HG02642 (cell line): ENCODE data around the gene LACRT.

ENCODE experiments used
- ATAC-seq: cut with Tn5 transposase; IDR thresholded peaks from one replicate; pipeline ENCODE4 v1.9.1; 2021; ENCODE audit warnings: mild to moderate bottlenecking; ENCODE audit not compliant: unreplicated experiment, poor library complexity

Gene LACRT

DNA sequence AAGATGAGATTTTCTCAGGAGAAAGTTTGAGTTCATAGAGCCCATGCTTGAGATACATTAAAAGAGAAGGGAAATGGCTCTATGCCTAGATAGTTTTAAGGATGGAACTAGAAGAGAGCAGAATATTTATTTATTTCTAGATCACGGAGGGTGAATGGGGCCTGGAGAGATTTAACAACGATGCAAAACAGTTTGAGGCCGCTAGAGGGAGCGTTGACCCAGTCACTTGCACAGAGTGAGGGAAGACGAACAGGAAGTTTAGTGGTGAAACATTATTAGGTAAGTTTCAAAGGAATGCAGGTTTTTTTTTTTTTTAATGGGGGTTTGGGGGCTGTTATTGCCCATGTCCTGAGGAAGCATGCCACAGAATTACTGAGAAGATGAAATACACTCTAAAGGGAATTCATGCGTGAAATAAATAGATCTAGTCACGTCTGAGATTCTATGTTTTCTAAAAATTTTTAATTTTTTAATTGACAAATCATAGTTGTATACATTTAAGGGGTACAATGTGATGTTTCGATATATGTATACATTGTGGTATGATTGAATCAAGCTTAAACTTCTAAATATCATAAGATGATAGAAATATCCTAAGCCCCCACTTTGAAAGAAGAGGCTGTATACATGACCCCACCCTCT, 31.4 kb downstream of the LACRT start:
- peak; percentile 93 for ATAC-seq

DNA sequence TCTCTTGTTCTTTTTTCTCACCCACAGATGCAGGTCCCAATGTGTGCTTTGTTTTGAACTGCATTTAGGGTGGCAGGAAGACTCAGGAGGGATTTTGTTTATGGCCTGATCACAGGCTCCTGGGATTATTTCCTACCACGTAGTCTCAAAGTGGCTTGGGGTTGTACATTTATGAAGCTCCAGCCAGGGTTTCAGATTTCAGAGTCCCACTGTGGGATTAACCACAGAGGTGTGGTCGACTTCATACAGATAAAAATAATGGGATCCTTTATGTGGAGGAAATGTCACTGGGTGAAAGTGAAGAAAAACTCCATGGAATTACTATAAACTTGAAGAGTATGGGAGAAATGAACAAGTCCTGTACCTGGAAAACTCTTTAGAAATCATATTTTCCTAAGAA, 32.0 kb downstream of the LACRT start:
- ATAC-seq: no peak

DNA sequence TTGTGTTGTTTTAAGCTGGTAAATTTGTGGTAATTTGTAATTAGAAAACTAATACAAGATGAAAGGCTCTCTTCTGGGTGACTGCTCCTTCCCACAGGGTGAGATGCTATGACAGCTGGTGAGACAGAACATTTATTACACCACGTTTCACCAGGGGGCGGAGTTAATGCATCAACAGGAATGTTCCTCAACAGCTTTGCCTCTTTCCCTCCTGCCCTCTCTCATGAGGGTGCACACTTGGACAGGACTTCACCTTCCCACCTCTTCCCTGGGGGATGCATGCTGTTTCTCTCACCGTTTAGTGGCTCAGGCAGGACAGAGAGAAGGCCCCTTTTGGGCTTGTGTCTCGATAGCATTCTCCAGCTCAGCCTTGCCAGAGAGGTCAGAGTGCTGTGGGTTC, 32.9 kb downstream of the LACRT start:
- no peak for ATAC-seq

DNA sequence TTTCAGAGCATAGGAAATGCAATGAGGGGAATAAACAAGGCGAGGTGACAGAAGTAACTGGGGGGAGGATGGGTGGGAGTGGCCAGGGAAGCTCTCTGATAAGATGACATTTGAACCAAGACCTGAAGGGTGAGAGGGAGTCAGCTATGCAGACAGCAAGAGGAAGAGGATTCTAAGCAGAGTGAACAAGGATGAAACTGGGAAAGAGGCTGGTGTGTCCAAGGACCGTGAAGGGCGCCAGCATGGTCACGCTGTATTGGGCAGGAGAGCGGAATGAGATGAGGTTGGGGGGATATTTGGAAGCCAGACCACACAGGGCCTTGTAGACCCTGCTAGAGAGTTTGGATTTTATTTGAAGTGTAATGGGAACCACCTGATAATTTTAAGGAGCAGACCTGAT, 35.7 kb downstream of the LACRT start:
- ATAC-seq: no peak

DNA sequence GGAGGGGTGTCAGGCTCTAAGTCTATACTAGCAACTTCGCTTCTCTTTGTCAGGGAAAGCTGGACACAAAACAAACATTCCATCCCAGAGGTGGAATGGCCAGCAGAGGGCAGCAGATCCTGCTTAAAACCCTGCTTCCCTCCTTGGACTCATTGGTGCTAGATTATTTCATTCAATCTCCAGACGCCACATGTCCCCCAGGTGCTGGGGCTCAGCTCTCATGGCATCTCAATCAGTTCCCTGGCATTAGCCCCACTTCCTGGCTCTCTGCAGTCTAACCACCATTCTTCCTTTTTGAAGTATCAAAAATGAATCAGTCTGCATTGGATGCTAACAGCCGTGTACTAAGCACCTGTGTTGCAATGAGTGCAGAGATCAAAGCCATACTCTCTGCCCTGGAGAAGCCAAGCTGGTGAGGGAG, 38.2 kb downstream of the LACRT start:
- no peak for ATAC-seq

DNA sequence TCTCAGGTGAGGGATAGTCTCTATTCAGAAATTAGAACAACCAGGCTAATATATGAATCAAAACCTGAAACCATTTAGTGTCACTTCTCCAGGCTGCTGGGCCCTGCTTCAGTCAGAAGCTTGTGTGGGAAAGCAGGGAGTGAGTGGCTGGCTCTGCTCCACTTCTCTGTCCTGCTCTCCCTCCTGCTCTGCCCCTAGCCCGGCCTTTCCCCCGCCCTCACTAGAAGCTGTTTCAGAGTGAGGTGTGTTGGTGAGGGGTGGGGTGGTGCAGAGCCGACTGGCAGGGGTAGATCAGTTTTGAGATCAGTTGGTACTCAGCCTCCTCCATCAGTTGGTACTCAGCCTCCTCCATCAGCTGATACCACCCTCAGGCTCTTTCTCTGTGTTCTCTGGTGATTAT, 39.2 kb downstream of the LACRT start:
- no peak for ATAC-seq

DNA sequence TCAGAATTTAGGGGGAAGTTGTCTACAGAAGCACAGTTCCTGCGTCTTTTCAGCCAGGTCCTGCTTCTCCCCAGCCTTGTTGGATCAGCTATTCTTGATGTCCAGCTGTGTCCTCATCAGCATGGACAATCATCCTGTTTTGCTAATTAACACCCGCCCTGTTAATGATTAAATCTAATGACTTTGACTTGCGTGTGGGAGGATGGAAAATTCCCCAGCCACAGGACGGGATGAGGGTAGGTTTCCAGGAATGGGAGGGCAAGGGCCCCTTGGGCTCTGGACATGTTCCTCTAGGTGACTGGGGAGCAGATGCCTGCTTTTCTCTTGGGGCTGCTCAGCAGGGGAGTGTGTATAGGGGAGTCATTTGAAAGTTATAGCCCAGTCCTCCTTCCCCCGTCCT, 41.0 kb downstream of the LACRT start:
- ATAC-seq: no peak

DNA sequence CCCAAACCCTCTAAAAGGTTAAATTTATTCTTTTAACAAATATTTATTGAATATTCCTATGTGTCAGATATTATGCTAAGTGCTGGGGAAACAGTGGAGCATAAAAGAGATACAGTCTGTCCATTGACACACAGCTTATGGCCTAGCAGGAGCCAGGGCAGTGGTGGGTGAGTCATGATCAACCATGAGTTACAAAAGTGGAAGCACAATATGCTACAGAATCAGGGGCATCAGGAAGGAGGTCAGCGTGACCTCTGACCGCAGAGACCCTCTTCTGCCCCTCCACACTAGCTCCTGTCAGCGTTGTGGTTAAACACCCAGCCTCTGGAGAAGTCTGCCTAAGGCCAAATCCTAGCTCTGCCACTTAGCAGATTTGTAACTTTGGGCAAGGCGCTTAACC, 41.6 kb downstream of the LACRT start:
- ATAC-seq: no peak

DNA sequence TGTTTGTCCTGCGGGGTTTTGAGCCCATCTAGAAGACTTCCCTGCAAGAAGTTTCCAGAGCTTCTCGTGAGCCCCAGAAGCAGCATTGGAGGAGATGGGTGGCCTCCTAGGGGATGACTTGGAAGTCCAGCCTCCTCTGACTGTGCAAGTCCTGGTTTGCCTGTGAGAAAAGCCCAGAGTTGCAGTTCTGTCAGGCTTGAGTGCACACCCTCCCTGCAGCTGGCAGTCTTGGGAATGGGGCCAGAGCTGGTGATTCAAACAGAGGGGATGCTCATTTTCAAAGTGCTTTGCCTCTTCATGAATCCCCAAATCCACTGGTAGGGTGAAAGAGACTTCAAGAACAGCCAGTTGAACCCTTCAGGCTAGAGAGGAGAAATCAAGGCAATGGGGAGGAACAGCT, 42.4 kb downstream of the LACRT start:
- no peak for ATAC-seq

DNA sequence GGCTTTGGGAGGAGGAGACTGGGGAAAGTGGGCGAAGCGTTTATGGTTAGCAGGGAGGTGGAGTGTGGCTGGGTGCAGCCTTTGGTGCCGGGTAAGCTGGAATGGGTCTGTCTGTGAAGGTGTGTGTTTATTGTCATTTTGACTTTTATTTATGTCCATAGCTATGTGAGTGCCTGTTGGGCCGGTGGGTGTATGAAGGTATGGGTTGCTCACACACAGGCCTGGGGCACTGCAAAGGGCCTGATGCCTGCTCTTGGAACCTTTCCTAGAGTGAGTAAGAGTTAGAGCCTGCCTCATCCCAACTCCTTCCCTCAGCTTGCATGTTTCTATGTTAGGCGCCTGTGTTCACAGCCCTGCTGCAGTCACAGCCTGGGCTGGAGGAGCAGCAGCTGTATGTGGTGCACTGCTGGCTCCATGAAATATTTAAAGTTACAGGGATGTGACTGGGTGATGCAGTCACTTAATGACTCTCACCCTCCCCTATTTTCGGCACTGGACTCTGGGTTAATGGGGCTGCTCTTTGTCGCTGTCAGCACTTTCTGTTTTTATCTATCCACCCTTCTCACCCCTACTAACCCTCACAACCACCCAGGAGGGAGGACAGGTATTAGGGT, 43.6 kb downstream of the LACRT start:
- no peak for ATAC-seq

DNA sequence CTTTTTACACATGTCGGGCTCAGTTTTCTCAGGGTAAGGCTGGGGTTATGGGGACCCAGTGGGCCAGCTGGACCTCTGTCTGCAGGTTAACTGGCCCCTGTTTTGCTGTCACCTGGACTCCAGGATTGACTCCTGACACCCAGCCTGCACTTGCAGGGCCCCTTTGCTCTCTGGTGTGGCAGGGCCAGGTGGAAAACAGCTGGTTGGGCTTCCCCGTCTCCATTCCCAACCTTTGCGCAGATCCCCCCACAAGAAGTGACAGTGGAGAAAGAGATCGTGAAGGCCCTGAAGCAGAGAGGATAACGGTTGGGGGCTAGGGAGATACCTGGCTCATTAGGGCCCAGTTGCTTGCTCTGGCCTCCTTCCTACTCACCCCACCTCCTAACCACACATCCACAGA, 44.7 kb downstream of the LACRT start:
- no peak for ATAC-seq

DNA sequence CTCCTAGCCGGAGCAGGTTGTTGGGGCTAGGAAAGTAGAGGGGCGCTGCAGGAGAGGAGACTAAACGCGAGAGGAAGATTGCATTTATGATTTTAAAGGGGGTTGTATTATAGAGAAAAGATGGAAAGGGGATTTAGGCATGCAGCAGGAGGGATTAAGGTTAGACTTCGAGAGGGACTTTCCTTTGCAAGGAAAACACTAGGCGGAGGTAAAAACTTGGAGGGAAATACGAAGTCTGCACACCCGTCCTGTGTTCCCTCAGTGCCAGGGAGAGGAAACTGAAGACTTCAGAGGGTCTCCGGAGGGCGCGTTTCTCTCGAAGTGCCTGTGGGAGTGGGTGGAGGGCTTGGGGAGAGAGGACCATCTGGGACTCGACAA, 45.8 kb downstream of the LACRT start:
- ATAC-seq: no peak

DNA sequence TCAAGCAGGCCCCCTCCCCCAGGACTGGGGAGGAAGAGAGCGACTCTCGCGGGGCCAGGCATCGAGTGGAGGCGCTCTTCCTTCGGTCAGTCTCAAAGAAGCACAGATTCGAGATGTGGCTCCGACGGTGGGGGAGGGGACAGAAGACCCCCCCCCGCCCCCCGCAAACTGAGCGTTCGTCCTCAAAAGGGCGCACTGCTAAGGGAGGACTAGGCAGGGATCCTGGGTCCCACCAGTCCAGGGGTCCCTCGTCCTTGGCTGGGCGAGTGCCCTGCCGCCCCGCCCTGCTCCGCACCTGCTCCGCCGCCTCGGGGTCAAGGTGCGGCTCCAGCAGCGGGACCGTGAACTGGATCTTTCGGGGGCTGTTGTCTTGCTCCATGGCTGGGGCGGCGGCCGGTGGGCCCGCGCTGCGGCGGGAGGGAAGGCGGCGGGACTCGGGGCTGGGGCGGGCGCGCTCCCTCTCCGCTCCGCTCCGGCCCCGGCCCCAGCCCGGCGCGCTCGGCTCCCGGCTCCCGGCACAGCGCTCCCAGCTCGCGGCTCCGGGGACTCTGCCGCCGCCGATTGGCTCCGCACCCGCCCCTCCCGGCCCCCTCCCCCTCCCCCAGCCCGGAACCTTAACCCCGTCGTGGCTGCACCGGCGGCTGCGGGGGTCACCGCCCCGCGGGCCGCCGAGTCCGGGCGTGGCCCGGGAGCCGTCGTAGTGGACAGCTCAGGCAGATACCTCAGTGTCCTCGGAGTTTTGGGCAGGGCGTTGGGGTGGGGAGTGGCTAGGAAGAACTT, 46.4 kb downstream of the LACRT start, which contains the start of gene PPP1R1A:
Gene PPP1R1A, minus strand, starts transcription at position 550 of the 780 bp plus-strand sequence. Its CDS starts 171 bp downstream, at position 379.
- ATAC-seq: no peak

DNA sequence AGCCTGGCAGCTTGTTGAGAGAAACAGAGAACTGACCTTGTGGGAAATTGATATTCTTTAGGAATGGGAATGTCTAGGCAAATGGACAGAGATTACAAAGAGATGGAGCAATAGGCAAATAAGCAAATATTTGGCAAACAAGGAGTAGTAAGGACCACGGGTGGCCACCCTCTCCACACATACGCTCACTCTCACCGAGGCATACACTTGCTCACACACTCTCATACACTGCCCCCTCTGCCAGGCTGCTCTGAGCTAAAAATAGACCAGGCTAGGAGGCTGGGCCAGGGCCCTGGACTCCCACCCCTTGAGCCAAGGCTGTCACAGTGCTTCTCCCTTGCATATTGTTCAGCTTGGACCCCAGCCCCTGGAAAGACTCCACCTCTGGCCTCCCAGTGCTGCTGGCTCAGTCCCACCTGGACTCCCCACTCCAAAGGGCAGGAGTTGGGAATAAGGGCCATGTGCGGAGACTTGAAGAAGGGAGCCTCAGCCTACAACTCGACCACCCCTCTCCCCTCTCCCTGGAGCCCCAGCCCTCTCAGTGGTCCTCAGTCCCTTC, 47.3 kb downstream of the LACRT start:
- no peak for ATAC-seq

DNA sequence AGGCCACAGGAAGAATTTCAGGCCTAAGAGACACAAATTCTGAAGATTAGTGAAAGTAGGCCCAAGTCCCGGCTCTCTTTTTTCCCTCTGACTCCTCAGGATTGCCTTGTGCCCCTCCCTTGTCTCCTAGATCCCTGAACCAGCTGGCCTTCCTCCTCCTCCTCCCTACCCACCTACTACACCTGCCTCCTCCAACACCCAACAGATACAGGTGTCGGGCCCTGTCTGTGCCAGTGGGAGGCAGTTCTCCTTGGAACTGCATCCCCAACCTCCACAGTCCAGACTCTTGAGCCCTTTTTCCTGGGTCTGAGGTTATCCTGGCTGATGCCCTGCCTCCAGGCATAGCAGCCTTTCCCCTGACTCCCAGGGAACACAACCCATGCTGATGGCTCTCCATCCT, 48.1 kb downstream of the LACRT start:
- ATAC-seq: no peak

DNA sequence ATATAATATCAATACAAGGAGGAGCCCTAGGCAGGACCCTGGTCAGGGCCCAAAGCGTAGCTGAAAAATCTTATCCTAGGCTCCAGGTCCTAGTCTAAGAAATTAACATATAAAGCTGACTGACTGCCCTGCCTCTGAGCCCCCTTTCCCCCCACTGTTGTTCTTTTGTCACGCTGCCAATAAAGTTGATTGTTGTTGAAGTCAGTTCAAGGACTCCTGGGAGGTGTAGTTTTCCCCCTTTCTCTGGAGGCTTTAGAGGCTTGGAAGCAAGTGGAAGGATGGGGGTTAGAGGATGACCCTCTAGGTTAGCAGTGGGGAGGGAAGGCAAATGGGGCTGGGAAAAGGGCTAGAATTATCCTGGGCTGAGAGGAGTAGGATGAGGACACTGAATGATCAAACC, 49.5 kb downstream of the LACRT start:
- ATAC-seq: no peak

DNA sequence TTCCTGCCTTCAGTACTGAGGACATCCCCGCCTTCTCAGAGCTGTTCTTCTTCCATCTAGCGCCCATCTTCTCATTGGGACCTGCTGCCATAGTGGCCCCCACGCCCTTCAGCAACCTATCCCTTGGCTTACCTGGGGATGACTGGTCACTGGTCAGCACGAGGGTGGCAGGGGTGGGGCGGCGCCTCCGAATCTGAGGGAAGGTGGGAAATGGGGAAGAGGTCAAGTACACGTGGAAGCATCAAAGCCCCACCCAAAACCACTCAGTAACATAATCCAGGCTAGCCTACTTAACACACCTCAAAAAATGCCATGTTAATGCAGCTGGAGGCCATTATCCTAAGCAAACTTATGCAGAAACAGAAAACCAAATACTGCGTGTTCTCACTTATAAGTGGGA, 50.6 kb downstream of the LACRT start:
- no peak for ATAC-seq

DNA sequence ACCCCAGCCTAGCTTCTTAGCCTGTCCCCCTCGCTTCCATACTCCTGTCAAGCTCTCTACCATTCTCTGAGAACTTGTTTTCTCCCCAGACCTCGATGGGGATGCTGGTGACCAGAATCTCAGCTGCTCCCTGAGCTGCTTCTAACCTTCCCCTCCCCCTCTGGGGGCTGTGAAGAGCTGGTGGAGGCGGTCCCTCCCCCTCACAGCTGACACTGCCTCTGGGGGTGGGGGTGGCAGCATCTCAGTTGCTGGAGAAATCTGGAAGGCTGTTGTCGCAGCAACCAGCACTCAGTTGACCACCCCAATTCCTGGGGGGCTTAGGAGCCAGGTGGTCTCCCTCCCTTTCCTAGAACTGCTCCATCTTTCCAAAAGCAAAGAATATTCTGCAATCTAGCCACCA, 51.0 kb downstream of the LACRT start:
- ATAC-seq: no peak

DNA sequence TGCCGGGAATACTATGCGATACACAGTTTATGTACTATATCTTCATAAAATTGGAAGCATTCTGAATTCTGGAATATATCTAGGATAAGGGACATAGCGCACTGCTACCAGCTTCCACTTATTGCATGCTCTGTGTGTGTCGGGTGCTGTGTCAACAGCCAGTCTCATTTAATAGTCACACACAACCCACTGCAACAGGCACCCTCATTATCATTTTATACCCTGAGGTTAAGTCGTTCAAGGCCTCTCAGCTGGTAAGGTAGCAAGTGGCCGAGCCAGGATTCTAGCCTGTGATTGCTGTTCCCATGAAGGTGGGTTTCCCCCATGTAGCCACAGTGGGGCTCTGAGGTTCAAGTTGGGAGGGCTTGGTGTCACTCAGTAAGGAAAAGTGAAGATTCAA, 53.3 kb downstream of the LACRT start:
- ATAC-seq: no peak
